Measurements from ENCODE around the gene KLF6.

The KLF6 gene

DNA sequence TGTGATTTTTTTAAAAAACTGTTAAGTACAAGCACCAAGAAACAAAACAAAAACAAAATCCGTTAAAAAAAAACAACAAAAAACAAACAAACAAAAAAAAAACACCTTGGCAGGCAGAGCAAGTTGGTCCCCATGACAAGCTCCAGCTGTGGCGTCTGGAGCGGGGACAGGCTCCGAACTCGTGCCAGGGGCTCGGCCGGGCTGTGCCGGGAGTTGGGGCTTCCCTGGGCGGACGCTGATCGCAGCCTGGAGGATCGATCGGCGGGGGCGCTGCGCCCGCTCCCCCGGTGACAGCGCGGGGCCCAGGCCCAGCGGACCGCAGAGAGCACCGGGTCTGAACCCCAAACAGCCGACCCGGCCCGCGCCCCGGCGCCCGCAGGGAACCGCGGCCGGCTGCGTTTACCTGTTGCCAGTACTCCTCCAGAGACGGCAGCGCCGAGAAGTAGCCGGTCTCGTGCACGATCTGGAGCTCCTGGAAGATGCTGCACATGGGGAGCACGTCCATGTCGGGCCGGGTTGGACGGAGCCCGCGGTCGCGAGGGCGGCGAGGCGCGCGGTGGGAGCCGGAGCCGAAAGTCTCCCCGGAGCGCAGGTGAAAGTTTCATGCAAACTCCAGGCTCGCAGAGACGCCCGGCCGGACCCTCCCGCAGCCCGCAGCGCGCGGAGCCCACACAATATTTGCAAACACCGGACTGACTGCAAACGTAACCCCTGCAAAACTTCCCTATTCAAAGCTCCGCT is at the start of gene KLF6:
TSS of gene KLF6 (minus strand) at position 700 of the 741 bp plus-strand sequence. CDS start at position 505, 195 bp downstream.
- DNase-seq (ENCODE audit: low spot score) = no peak

DNA sequence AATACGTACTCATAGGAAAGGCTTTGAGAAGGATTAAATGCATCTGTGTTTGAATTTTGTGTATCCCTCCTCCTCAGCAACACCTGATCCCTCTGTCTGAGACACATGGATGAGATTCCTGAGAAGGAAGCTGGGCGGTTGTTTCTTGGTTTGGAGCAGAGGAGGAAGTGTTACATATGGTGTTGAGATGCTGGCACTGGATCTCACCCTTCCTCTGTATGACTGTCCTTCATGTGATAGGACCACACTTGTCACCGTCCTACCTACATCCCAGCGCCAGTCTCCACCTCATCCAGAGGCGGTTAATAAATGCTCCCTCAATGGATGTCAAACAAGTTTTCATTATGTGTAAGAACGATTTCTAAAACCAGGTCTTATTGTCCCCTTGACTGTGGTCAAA is 49.4 kb upstream of the KLF6 start:
- DNase-seq (ENCODE audit: low spot score) = no peak

- no peak for DNase-seq (ENCODE audit: low spot score)
Measured at GRCh38 chr10:3833046-3833445, 48.0 kb upstream of the KLF6 start.

DNA sequence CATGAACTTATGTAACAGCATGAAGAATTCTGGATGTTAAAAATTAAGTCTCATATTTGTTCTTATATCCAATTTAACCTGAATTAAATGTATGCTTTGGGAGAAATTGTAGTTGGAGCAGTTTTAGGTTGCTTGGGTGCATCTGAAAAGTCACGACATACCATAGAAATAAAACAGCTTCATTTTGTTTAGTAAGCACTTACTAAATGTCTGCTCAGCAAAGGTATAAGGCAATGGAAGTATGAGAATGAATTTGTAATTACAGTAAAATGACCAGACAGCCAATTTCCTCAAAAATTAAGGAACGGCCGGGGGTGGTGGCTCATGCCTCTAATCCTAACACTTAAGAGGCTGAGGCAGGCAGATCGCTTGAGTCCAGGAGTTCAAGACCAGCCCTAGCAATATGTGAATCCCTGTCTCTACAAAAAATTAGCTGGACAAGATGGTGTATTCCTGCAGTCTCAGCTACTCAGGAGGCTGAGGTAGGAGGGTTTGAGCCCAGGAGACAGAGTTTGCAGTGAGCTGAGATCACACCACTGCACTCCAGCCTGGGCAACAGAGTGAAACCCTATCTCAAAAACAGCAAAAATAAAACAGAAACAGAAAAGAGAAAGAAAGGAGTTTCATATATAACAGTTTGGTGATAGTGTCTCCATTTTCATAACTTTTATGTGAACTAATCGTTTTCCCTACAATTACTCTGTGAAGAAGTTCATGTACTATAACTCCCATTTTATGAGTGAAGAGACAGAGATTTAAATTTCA is 47.2 kb upstream of the KLF6 start:
- no peak for DNase-seq (ENCODE audit: low spot score)

- no peak for DNase-seq (ENCODE audit: low spot score)
Measured at GRCh38 chr10:3831608-3832007, 46.6 kb upstream of the KLF6 start.

DNA sequence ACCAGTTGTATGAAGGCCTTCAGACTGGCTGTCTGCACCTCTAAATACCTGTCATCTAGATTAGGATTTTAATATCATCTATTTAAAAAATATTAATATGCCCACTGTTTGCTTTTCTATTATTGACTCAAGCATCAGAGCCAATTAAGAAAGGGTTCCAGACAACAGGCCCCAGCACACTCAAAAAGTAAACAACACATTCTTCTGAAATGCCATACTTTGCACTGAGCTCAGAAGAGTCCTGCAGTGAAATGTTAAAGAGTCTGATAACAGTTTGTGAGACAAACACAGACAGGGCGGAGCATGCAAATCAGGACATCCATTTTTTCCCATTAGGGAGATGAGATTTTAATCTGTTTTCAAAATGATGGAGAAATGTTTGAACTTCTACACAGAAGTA is 45.9 kb upstream of the KLF6 start:
- peak; percentile 52 for DNase-seq (ENCODE audit: low spot score)

DNA sequence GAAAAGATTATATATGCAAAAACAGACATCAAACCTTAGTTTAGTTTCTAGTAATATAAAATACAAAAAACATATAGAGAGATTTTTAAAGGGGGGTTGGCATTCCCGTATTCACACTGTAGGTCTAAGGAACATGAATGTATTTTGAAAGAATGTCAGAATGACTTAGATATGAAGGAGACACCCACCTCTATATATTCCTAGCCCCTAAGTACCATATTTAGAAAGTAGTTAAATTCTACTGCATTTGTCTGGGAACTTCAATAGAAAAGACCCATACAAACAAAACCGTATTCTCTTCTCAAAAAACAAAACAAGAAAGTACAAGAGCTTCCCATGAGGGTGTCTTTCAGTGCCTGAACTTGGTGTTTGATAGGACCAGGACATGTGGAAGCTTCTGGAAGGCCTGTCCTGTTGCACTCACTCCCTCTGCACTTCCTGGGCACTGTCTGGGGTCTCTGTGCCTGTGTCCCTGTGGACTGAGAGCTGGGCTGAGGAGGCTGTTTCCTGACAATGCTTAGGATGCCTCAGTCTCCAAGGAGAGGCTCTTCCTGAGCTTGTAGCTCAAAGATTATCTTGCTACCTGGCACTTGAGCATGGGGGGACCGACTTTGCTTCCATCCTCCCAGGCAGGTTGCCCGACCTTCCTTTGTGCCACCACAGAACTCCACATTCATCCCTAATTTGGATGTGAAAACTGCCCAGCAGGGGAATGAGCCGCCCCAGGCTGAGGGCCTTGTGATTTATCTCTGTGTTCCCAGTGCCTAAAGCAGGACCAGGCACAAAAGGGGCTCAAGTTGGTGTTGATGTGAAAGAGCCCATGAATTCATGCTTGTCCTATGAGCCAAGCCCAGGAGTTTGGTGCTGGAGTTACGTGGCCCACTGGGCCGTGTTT is 44.4 kb upstream of the KLF6 start:
- no peak for DNase-seq (ENCODE audit: low spot score)

- no peak for DNase-seq (ENCODE audit: low spot score)
Measured at GRCh38 chr10:3828404-3829155, 43.6 kb upstream of the KLF6 start.

- DNase-seq (ENCODE audit: low spot score) = no peak
Measured at GRCh38 chr10:3827768-3828403, 42.9 kb upstream of the KLF6 start.

- no peak for DNase-seq (ENCODE audit: low spot score)
Measured at GRCh38 chr10:3827266-3827665, 42.3 kb upstream of the KLF6 start.

DNA sequence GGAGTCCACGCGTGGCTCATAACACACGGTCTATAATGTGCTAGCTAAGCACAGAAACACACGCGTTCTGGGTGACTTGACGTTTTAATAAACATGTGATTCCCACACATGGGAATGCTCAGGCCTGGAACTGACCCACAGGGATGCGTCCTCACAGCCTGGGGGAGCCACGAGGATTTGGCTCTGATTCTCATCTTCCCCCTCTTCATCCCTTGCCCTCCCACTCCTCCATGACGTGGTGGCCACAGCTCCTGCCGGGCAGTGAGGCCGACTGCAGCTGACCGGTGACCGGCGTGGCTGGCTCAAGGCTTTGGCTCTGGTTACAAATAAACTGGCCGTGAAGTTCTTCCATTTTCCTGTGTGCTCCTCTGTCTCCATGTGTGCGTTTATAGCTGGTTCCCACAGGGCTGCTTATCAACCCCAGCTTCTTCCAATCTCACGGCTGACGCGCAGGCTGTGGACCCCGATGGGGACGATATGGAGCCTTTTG is 40.9 kb upstream of the KLF6 start:
- DNase-seq (ENCODE audit: low spot score) = no peak

- peak; percentile 19 for DNase-seq (ENCODE audit: low spot score)
Measured at GRCh38 chr10:3825244-3825643, 40.2 kb upstream of the KLF6 start.

DNA sequence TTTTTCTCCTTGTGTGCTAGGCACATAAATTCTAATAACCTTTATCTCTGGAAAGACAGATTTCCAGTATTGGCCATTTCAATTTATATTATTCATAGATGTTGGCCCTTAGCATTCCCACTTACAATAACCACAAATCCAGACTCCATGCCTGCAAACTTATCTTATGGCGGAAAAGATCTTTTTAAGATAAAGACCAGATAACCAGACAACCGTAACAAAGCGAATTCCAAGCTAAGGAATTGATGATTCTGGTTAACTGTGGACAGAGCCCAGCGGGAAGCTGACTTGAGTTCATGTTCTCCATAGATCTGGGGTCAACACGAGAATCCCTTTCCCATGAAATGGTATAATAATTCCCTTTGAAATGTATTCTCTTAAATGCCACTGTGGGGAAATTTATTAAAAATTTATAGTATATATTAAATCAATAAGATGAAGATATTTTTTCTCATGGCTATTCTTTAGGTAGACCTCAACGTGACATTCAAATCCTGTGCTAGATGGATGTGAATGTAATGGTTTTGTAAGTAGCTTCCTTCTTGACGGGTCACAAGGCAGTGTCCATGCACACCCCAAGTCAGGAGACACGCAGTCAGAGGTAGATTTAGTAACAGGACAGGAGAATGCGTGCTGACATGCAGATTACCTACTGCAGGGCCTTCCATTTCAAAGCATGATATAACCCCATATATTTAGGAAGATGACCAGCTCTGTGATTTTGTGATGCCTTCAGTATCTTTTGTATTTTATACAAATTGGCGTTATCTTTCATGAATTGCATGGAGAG is 37.7 kb upstream of the KLF6 start:
- DNase-seq (ENCODE audit: low spot score) = no peak

- no peak for DNase-seq (ENCODE audit: low spot score)
Measured at GRCh38 chr10:3820255-3820654, 35.2 kb upstream of the KLF6 start.

GRCh38 chr10:3816995-3817394 is 32.0 kb upstream of the KLF6 start:
- no peak for DNase-seq (ENCODE audit: low spot score)

GRCh38 chr10:3814838-3815220 is 29.8 kb upstream of the KLF6 start:
- no peak for DNase-seq (ENCODE audit: low spot score)

DNA sequence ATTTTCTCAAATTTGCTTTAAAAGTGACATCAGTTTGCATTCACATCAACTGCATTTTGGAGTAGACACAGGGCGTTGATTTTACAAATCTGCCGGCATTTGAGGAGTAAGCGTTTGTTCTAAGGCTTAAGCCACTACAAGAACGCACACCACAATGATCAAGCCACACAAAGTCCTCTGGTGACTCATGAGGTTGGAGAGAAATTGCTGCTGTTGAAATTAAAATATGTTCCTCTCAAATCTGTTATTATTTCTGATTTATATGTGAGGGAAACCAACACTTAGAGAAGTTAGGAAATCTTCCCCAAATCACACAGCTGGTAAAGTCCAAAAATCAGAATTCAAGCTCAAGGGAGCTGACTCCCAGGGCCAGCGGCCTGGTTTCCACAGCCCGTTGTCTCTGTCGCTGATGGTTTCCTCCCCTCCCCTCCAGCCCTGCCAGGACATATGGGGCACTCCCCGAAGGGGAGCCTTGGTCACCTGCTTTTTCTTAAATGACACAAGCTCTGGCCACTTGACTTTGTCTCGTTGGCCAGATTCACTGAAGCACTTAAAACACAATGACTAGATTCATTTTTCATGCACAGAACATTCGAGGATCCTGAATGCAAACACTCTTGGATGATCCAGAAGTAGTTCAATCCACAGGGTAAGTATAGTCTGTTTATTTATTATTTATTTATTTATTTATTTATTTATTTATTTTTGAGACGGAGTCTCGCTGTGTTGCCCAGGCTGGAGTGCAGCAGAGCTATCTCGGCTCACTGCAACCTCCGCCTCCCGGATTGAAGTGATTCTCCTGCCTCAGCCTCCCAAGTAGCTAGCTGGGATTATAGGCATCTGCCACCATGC is 29.2 kb upstream of the KLF6 start:
- no peak for DNase-seq (ENCODE audit: low spot score)

- no peak for DNase-seq (ENCODE audit: low spot score)
Measured at GRCh38 chr10:3813267-3813666, 28.3 kb upstream of the KLF6 start.

GRCh38 chr10:3812141-3812540 is 27.1 kb upstream of the KLF6 start:
- no peak for DNase-seq (ENCODE audit: low spot score)

Measured in HuH-7.5 (cell line).